ENCODE data around the gene BGN. TPM values are rescaled to one million over a fixed set of nuclear protein-coding genes. Genes with fewer than 3 reads are reported as not detected.

BGN gene
- total and polyA plus RNA-seq, 2 experiments from 2014 or later = 0.87 to 1.8 TPM

DNA sequence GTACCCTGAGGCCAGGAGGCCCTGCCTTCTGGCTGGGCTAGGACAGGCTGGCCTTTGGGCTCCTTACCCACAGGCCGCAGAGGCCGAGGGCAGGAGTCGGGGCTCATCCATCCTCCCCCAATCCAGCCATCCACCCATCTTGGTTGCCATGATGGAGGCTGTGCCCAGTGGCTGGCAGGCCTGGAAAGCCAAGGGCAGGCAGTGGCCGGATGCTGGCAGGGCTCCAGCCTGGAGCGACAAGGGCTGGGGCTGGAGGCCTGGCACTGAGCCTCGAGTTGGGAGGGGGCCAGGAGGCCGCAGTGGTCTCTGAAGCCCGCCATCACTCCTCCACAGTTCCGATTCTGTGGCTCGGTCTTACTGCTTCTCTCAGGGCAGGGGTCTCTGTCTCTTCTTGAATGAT is 8.6 kb upstream of the BGN start:
- Mint-ChIP-seq H3K36me3 (ENCODE audit: low read depth) (no peaks in the 10 kb centered on the region), H3K27ac (no peak overlapping the region), H3K4me1 (no peaks in the 10 kb centered on the region), H3K27me3 (ENCODE audit: insufficient read depth, low read depth, poor library complexity) (peaks cover 4% of the 10 kb centered on the region), H3K4me3 (no peak overlapping the region), H3K9me3 (no peaks in the 10 kb centered on the region)
- no peaks in the 10 kb centered on the region for H3K79me2 ChIP-seq (replicated peaks; ENCODE audit: insufficient read depth)
- H3K4me2 ChIP-seq = no peak overlapping the region
- H3K9me2 ChIP-seq (ENCODE audit: insufficient read depth) = no peaks in the 10 kb centered on the region
- H2AFZ ChIP-seq = no peak overlapping the region
- no peak for DNase-seq (ENCODE audit: low spot score)
- no peaks in the 10 kb centered on the region for H4K20me1 ChIP-seq (replicated peaks; ENCODE audit: insufficient read depth)
- TF ChIP-seq, protein P1, sequence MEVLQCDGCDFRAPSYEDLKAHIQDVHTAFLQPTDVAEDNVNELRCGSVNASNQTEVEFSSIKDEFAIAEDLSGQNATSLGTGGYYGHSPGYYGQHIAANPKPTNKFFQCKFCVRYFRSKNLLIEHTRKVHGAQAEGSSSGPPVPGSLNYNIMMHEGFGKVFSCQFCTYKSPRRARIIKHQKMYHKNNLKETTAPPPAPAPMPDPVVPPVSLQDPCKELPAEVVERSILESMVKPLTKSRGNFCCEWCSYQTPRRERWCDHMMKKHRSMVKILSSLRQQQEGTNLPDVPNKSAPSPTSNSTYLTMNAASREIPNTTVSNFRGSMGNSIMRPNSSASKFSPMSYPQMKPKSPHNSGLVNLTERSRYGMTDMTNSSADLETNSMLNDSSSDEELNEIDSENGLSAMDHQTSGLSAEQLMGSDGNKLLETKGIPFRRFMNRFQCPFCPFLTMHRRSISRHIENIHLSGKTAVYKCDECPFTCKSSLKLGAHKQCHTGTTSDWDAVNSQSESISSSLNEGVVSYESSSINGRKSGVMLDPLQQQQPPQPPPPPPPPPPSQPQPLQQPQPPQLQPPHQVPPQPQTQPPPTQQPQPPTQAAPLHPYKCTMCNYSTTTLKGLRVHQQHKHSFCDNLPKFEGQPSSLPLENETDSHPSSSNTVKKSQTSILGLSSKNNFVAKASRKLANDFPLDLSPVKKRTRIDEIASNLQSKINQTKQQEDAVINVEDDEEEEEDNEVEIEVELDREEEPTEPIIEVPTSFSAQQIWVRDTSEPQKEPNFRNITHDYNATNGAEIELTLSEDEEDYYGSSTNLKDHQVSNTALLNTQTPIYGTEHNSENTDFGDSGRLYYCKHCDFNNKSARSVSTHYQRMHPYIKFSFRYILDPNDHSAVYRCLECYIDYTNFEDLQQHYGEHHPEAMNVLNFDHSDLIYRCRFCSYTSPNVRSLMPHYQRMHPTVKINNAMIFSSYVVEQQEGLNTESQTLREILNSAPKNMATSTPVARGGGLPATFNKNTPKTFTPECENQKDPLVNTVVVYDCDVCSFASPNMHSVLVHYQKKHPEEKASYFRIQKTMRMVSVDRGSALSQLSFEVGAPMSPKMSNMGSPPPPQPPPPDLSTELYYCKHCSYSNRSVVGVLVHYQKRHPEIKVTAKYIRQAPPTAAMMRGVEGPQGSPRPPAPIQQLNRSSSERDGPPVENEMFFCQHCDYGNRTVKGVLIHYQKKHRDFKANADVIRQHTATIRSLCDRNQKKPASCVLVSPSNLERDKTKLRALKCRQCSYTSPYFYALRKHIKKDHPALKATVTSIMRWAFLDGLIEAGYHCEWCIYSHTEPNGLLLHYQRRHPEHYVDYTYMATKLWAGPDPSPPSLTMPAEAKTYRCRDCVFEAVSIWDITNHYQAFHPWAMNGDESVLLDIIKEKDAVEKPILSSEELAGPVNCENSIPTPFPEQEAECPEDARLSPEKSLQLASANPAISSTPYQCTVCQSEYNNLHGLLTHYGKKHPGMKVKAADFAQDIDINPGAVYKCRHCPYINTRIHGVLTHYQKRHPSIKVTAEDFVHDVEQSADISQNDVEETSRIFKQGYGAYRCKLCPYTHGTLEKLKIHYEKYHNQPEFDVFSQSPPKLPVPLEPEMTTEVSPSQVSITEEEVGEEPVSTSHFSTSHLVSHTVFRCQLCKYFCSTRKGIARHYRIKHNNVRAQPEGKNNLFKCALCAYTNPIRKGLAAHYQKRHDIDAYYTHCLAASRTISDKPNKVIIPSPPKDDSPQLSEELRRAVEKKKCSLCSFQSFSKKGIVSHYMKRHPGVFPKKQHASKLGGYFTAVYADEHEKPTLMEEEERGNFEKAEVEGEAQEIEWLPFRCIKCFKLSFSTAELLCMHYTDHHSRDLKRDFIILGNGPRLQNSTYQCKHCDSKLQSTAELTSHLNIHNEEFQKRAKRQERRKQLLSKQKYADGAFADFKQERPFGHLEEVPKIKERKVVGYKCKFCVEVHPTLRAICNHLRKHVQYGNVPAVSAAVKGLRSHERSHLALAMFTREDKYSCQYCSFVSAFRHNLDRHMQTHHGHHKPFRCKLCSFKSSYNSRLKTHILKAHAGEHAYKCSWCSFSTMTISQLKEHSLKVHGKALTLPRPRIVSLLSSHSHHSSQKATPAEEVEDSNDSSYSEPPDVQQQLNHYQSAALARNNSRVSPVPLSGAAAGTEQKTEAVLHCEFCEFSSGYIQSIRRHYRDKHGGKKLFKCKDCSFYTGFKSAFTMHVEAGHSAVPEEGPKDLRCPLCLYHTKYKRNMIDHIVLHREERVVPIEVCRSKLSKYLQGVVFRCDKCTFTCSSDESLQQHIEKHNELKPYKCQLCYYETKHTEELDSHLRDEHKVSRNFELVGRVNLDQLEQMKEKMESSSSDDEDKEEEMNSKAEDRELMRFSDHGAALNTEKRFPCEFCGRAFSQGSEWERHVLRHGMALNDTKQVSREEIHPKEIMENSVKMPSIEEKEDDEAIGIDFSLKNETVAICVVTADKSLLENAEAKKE (CRISPR knock-in tag; IDR thresholded peaks at IDR 0.05) = no peak
- TF ChIP-seq EZH2phosphoT487 (IDR thresholded peaks at IDR 0.05; ENCODE audit: unreplicated experiment) (no peak), JUNB (IDR thresholded peaks at IDR 0.05; ENCODE audit: unreplicated experiment) (no peak), CREB1 (CRISPR knock-in tag; IDR thresholded peaks at IDR 0.05; ENCODE audit: low read depth) (no peak), ZNF331 (CRISPR knock-in tag; IDR thresholded peaks at IDR 0.05; ENCODE audit: low read depth) (no peak)
- TF ChIP-seq, protein P2, sequence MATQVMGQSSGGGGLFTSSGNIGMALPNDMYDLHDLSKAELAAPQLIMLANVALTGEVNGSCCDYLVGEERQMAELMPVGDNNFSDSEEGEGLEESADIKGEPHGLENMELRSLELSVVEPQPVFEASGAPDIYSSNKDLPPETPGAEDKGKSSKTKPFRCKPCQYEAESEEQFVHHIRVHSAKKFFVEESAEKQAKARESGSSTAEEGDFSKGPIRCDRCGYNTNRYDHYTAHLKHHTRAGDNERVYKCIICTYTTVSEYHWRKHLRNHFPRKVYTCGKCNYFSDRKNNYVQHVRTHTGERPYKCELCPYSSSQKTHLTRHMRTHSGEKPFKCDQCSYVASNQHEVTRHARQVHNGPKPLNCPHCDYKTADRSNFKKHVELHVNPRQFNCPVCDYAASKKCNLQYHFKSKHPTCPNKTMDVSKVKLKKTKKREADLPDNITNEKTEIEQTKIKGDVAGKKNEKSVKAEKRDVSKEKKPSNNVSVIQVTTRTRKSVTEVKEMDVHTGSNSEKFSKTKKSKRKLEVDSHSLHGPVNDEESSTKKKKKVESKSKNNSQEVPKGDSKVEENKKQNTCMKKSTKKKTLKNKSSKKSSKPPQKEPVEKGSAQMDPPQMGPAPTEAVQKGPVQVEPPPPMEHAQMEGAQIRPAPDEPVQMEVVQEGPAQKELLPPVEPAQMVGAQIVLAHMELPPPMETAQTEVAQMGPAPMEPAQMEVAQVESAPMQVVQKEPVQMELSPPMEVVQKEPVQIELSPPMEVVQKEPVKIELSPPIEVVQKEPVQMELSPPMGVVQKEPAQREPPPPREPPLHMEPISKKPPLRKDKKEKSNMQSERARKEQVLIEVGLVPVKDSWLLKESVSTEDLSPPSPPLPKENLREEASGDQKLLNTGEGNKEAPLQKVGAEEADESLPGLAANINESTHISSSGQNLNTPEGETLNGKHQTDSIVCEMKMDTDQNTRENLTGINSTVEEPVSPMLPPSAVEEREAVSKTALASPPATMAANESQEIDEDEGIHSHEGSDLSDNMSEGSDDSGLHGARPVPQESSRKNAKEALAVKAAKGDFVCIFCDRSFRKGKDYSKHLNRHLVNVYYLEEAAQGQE (IDR thresholded peaks at IDR 0.05; ENCODE audit: unreplicated experiment) = no peak
- no peaks in the 10 kb centered on the region for H3K4me1 ChIP-seq (ENCODE audit: insufficient read depth)
- H3K27me3 ChIP-seq (ENCODE audit: insufficient read depth) = no peaks in the 10 kb centered on the region
- no peaks in the 10 kb centered on the region for H3K36me3 ChIP-seq (ENCODE audit: insufficient read depth)
- no peak for ATAC-seq
- H3K27ac ChIP-seq (ENCODE audit: low read depth) = no peak overlapping the region
- H3F3A ChIP-seq (replicated peaks; ENCODE audit: low read depth) = no peaks in the 10 kb centered on the region
- no peak overlapping the region for H3K4me3 ChIP-seq

Data from GM23338 (cell line).